Fibroblast of villous mesenchyme (primary cell): ENCODE results near the gene SNX11. TPM values are rescaled to one million over a fixed set of nuclear protein-coding genes. Genes with fewer than 3 reads are reported as not detected.
"Not testable (repeated sequence)": the region's sequence is repeated elsewhere in the genome, so short reads cannot be mapped to it uniquely, and the experiment has no call there.

ENCODE experiments used
- DNase-seq: peaks from one replicate; pipeline ENCODE4 v3.0.0-alpha.2; 2010; ENCODE audit warnings: low read depth
- H3K4me3 ChIP-seq: 2 replicates; pipeline ENCODE4 v1.5.1; 2011; ENCODE audit warnings: low read depth, mild to moderate bottlenecking, low read length
- CTCF ChIP-seq: IDR thresholded peaks from 2 replicates; pipeline ENCODE4 v1.5.1; 2012; ENCODE audit warnings: low read depth, mild to moderate bottlenecking, low read length; ENCODE audit not compliant: insufficient read depth
- total RNA-seq: library from RNA; depleted of rRNA; stranded (reverse); fragments of >200 nt; gene quantifications from 2 replicates; pipeline ENCODE4 v1.2.3, GENCODE V29; 2012

SNX11 gene
- total RNA-seq, 1 donor: 19.0 TPM

GRCh38 chr17:48074322-48075081 is 33.1 kb upstream of the SNX11 start:
- peak; percentile 75 for TF ChIP-seq CTCF
- DNase-seq: peak; percentile 84
- no peak overlapping the region for H3K4me3 ChIP-seq

- H3K4me3 ChIP-seq, DNase-seq: not testable (repeated sequence)
Measured at GRCh38 chr17:48077152-48077551, 30.4 kb upstream of the SNX11 start.

GRCh38 chr17:48081858-48082257 is 25.7 kb upstream of the SNX11 start:
- DNase-seq: no peak
- no peak for TF ChIP-seq CTCF
- no peak overlapping the region for H3K4me3 ChIP-seq

GRCh38 chr17:48084932-48085331 is 22.6 kb upstream of the SNX11 start:
- no peak for TF ChIP-seq CTCF
- DNase-seq: no peak

GRCh38 chr17:48093341-48094045 is 14.1 kb upstream of the SNX11 start:
- H3K4me3 ChIP-seq: no peak overlapping the region
- DNase-seq: no peak
- no peak for TF ChIP-seq CTCF

More at GRCh38 chr17:48084932-48085331, 22.6 kb upstream of the SNX11 start:
- no peak overlapping the region for H3K4me3 ChIP-seq

- H3K4me3 ChIP-seq: no peak overlapping the region
- no peak for DNase-seq
- no peak for TF ChIP-seq CTCF
Measured at GRCh38 chr17:48095611-48096010, 12.0 kb upstream of the SNX11 start.

- DNase-seq: peak; percentile 42
- no peak for TF ChIP-seq CTCF
- H3K4me3 ChIP-seq: peak overlapping the region; percentile 92
Measured at GRCh38 chr17:48100160-48100559, 7.4 kb upstream of the SNX11 start.
